H1 (cell line): Measurements from ENCODE around the gene PNISR. TPM values are rescaled to one million over a fixed set of nuclear protein-coding genes. Genes with fewer than 3 reads are reported as not detected.

ENCODE experiments used
- CTCF ChIA-PET: fragments of 300-600 bp; sonication (Branson Sonifier 250); formaldehyde crosslinking; loops from one replicate; lab custom pipeline; 2021; ENCODE audit not compliant: partially characterized antibody; lab: Charles Lee
- POLR2A ChIA-PET: fragments of 300-600 bp; sonication (Branson Sonifier 250); formaldehyde crosslinking; loops from one replicate; lab custom pipeline; 2021; ENCODE audit warnings: inconsistent platforms; ENCODE audit not compliant: partially characterized antibody; lab: Charles Lee
- DNase-seq, 2 experiments: peaks; one replicate each; pipeline versions ENCODE4 v3.0.0 to v3.0.0-alpha.2; 2010 to 2022; ENCODE audit warnings: low spot score in 2 of 2, low read depth in 1 of 2, mixed read lengths in 1 of 2
- FAIRE-seq: peaks from 2 replicates; lab custom pipeline; 2011; peaks lifted over from hg19 to GRCh38; lab: Jason Lieb, UNC
- H2AFZ ChIP-seq: 2 replicates; pipeline ENCODE4 v1.8.1; 2012; ENCODE audit warnings: low read length, inconsistent platforms
- H2AK5ac ChIP-seq: 2 replicates; pipeline ENCODE4 v1.6.1; 2013; ENCODE audit warnings: low read depth, low read length
- H2BK120ac ChIP-seq: replicated peaks from 2 replicates; pipeline ENCODE3; 2013; ENCODE audit warnings: low read depth, low read length, inconsistent platforms
- H2BK12ac ChIP-seq: 2 replicates; pipeline ENCODE4 v1.6.1; 2013; ENCODE audit warnings: low read depth, low read length
- H2BK15ac ChIP-seq: 2 replicates; pipeline ENCODE4 v1.6.1; 2013; ENCODE audit warnings: low read length
- H2BK20ac ChIP-seq: 2 replicates; pipeline ENCODE4 v1.6.1; 2013; ENCODE audit warnings: low read length
- H2BK5ac ChIP-seq: 2 replicates; pipeline ENCODE4 v1.6.1; 2013; ENCODE audit warnings: low read depth, low read length
- H3K14ac ChIP-seq: 2 replicates; pipeline ENCODE4 v1.6.1; 2013; ENCODE audit warnings: inconsistent platforms; ENCODE audit not compliant: insufficient read length
- H3K18ac ChIP-seq: 2 replicates; pipeline ENCODE4 v1.6.1; 2013; ENCODE audit warnings: low read length; ENCODE audit errors: extremely low read depth
- H3K23ac ChIP-seq: 2 replicates; pipeline ENCODE4 v1.6.1; 2013; ENCODE audit warnings: inconsistent platforms; ENCODE audit not compliant: insufficient read length
- H3K23me2 ChIP-seq: 2 replicates; pipeline ENCODE4 v1.6.1; 2013; ENCODE audit warnings: low read depth, low read length
- H3K27ac ChIP-seq: 2 replicates; pipeline ENCODE4 v1.6.1; 2011; ENCODE audit warnings: low read depth, low read length, inconsistent platforms
- H3K27me3 ChIP-seq, 4 experiments: replicated peaks in 1 of 4; 1 replicate in 1 of 4; 2 replicates in 3 of 4; pipeline versions ENCODE4 v1.6.1 to v1.8.1; 2011 to 2013; ENCODE audit warnings: low read length in 3 of 4, mild to moderate bottlenecking in 3 of 4, inconsistent platforms in 2 of 4, mixed read lengths in 2 of 4, moderate library complexity in 1 of 4; ENCODE audit not compliant: control insufficient read depth in 3 of 4, insufficient read depth in 3 of 4; ENCODE audit errors: extremely low read depth in 1 of 4
- H3K36me3 ChIP-seq, 4 experiments: 2 replicates each; pipeline versions ENCODE4 v1.6.1 to v1.8.1; 2011 to 2013; ENCODE audit warnings: mild to moderate bottlenecking in 4 of 4, low read length in 3 of 4, moderate library complexity in 2 of 4, control low read depth in 1 of 4, inconsistent platforms in 1 of 4; ENCODE audit not compliant: insufficient read depth in 4 of 4, control insufficient read depth in 2 of 4
- H3K4ac ChIP-seq: replicated peaks from 2 replicates; pipeline ENCODE3; 2013; ENCODE audit warnings: low read length, low read depth, mixed read lengths, inconsistent platforms; ENCODE audit not compliant: insufficient read length
- H3K4me1 ChIP-seq, 4 experiments: replicated peaks in 1 of 4; 1 replicate in 1 of 4; 2 replicates in 3 of 4; pipeline versions ENCODE4 v1.6.1 to v1.8.1; 2011 to 2013; ENCODE audit warnings: low read length in 3 of 4, inconsistent platforms in 2 of 4, mixed read lengths in 1 of 4; ENCODE audit not compliant: insufficient read depth in 4 of 4, control insufficient read depth in 3 of 4
- H3K4me2 ChIP-seq, 2 experiments: 2 replicates each; pipeline versions ENCODE4 v1.6.1 to v1.8.1; 2011 to 2013; ENCODE audit warnings: low read depth in 2 of 2, low read length in 2 of 2, control low read depth in 1 of 2, inconsistent platforms in 1 of 2, mild to moderate bottlenecking in 1 of 2; ENCODE audit not compliant: insufficient read depth in 1 of 2
- H3K4me3 ChIP-seq, 4 experiments: fragments of 200-600, 300-600 bp in 1 of 4; sonication (generic), shearing (Covaris generic), sonication (Bioruptor Twin) in 1 of 4; 2 replicates each; pipeline versions ENCODE4 v1.5.1 to v1.8.1; 2011 to 2016; ENCODE audit warnings: low read length in 4 of 4, low read depth in 3 of 4, control low read depth in 2 of 4, inconsistent platforms in 2 of 4, mild to moderate bottlenecking in 2 of 4, mixed read lengths in 1 of 4, moderate library complexity in 1 of 4; ENCODE audit not compliant: insufficient read depth in 2 of 4; ENCODE audit errors: extremely low read depth in 1 of 4
- H3K56ac ChIP-seq: replicated peaks from 2 replicates; pipeline ENCODE3; 2013; ENCODE audit warnings: low read depth, mild to moderate bottlenecking, mixed read lengths, low read length, inconsistent platforms; ENCODE audit not compliant: insufficient read length
- H3K79me1 ChIP-seq: 2 replicates; pipeline ENCODE4 v1.6.1; 2013; ENCODE audit warnings: low read depth, low read length, control low read depth
- H3K79me2 ChIP-seq, 2 experiments: 2 replicates each; pipeline versions ENCODE4 v1.6.1 to v1.8.1; 2012 to 2013; ENCODE audit warnings: low read length in 2 of 2, mild to moderate bottlenecking in 2 of 2, inconsistent platforms in 1 of 2; ENCODE audit not compliant: insufficient read depth in 2 of 2, control insufficient read depth in 1 of 2
- H3K9ac ChIP-seq, 4 experiments: replicated peaks in 1 of 4; 1 replicate in 1 of 4; 2 replicates in 3 of 4; pipeline versions ENCODE4 v1.6.1 to v1.8.1; 2011 to 2013; ENCODE audit warnings: low read depth in 3 of 4, low read length in 3 of 4, control low read depth in 2 of 4, mild to moderate bottlenecking in 2 of 4, moderate library complexity in 2 of 4, inconsistent platforms in 1 of 4; ENCODE audit errors: extremely low read depth in 1 of 4
- H3K9me3 ChIP-seq, 2 experiments: 2 replicates each; pipeline versions ENCODE4 v1.6.1 to v1.8.1; 2012 to 2013; ENCODE audit warnings: mild to moderate bottlenecking in 2 of 2, moderate library complexity in 2 of 2, control low read depth in 1 of 2, inconsistent platforms in 1 of 2, low read depth in 1 of 2, low read length in 1 of 2, mixed read lengths in 1 of 2; ENCODE audit not compliant: insufficient read depth in 2 of 2
- H4K20me1 ChIP-seq, 2 experiments: replicated peaks in 1 of 2; 2 replicates each; pipeline versions ENCODE3 to v1.8.1; 2011 to 2013; ENCODE audit warnings: inconsistent platforms in 2 of 2, low read length in 2 of 2, mild to moderate bottlenecking in 1 of 2; ENCODE audit not compliant: insufficient read depth in 2 of 2, control insufficient read depth in 1 of 2
- H4K5ac ChIP-seq: 2 replicates; pipeline ENCODE4 v1.6.1; 2013; ENCODE audit warnings: low read length, low read depth, mixed read lengths, inconsistent platforms; ENCODE audit not compliant: insufficient read length
- H4K8ac ChIP-seq: 2 replicates; pipeline ENCODE4 v1.8.0; 2013; ENCODE audit warnings: mild to moderate bottlenecking, moderate library complexity, low read length, inconsistent platforms; ENCODE audit not compliant: insufficient read depth; ENCODE audit errors: extremely low read depth
- H4K91ac ChIP-seq: replicated peaks from 2 replicates; pipeline ENCODE3; 2013; ENCODE audit warnings: low read length, mixed read lengths, inconsistent platforms; ENCODE audit not compliant: insufficient read length
- CBX8 ChIP-seq: fragments of 300-800, 300-1000 bp; sonication (generic); IDR thresholded peaks from 2 replicates; pipeline ENCODE4 v1.7.1; 2016; ENCODE audit warnings: low read depth, low read length, borderline replicate concordance
- CHD2 ChIP-seq: IDR thresholded peaks from 2 replicates; pipeline ENCODE4 v1.6.1; 2012; ENCODE audit warnings: low read length, improper control_type of control experiment
- NRF1 ChIP-seq: IDR thresholded peaks from 2 replicates; pipeline ENCODE4 v1.6.1; 2011; ENCODE audit warnings: mild to moderate bottlenecking, low read depth, low read length, improper control_type of control experiment
- RNF2 ChIP-seq: fragments of 200-900, 300-1000 bp; sonication (generic); IDR thresholded peaks from 2 replicates; pipeline ENCODE4 v1.7.1; 2016; ENCODE audit warnings: borderline replicate concordance, low read depth, mild to moderate bottlenecking, antibody characterized with exemption, low read length; ENCODE audit not compliant: poor library complexity, severe bottlenecking; ENCODE audit errors: missing control alignments
- TEAD4 ChIP-seq: IDR thresholded peaks from 2 replicates; pipeline ENCODE4 v1.6.1; 2012; ENCODE audit warnings: low read depth, low read length, inconsistent platforms, mixed read lengths
- polyA plus RNA-seq, 7 experiments: library from polyadenylated mRNA; depleted of rRNA in 3 of 7; stranded (reverse) in 5 of 7; unstranded in 2 of 7; fragments of >200 nt in 5 of 7; fragments of 200-250 nt in 2 of 7; gene quantifications; 1 replicate in 5 of 7; 2 replicates in 1 of 7; 4 replicates in 1 of 7; pipeline versions ENCODE4 v1.2.1 to v1.2.3, GENCODE V29; 2011 to 2013; ENCODE audit warnings: missing spikeins in 2 of 7, mixed read lengths in 2 of 7
- total RNA-seq: library from RNA; stranded (reverse); fragmentation: NEBNext Ultra II Directional; extraction: Animal tissue kit (Norgen Biotek cat#: 25700); gene quantifications from 2 replicates; pipeline ENCODE4 v1.2.1, GENCODE V29; 2021

The PNISR gene
- total and polyA plus RNA-seq, 2 of the 8 experiments (the other 6 are each of a cell fraction or from before 2014, with no cell fraction given), result 41.1 to 134 TPM

GRCh38 chr6:99369533-99369932 is 55.6 kb downstream of the PNISR start:
- ChIA-PET POLR2A (interaction anchor here (1.1 to 3.6 kb wide), 3 partner anchors 20 to 55 kb away, joined by 3 to 11 read pairs (median 4); partner anchors contain the start of genes COQ3, FAXC and PNISR), CTCF (interaction anchor here (1.1 to 3.6 kb wide), 8 partner anchors 9 to 48 kb away, joined by 3 to 26 read pairs (median 8); no protein-coding TSS in a partner anchor)
- Histone ChIP-seq H3K18ac (no peak overlapping the region), H3K4me3 (no peak overlapping the region), H2BK12ac (no peak overlapping the region), H4K91ac (no peak overlapping the region), H3K79me2 (no peaks in the 10 kb centered on the region), H4K5ac (no peak overlapping the region), H3K27ac (no peak overlapping the region), H2BK120ac (no peak overlapping the region), H2BK5ac (no peak overlapping the region), H3K4me2 (no peak overlapping the region; a peak in 2 of 4 replicates), H3K23ac (no peak overlapping the region), H4K20me1 (no peaks in the 10 kb centered on the region), H3K36me3 (no peaks in the 10 kb centered on the region), H3K79me1 (no peaks in the 10 kb centered on the region), H3K4me1 (peaks cover 0 to 3% (median 0%) of the 10 kb centered on the region in 4 experiments; a peak in 2 of 7 replicates), H3K9me3 (no peaks in the 10 kb centered on the region), H3K14ac (no peak overlapping the region), H2BK15ac (no peak overlapping the region), H3K27me3 (no peaks in the 10 kb centered on the region), H2BK20ac (no peak overlapping the region), H2AK5ac (no peak overlapping the region), H3K23me2 (no peaks in the 10 kb centered on the region), H3K4ac (no peak overlapping the region), H2AFZ (no peak overlapping the region), H3K9ac (no peak overlapping the region), H3K56ac (no peak overlapping the region), H4K8ac (no peak overlapping the region)
- FAIRE-seq (peak; percentile 39), DNase-seq (no peak)
- TF ChIP-seq RNF2, result no peak
- TF ChIP-seq NRF1, result no peak
- no peak for TF ChIP-seq CBX8
- no peak for TF ChIP-seq CHD2
- peak; percentile 88 for TF ChIP-seq TEAD4
